Thyroid gland (tissue), 4 donors: Measurements from ENCODE around the gene PIGM.

Experiments used
- POLR2A ChIP-seq, 2 donors: fragments of 450-650 bp; IDR thresholded peaks; one replicate each; pipeline ENCODE4 v1.6.1; 2017; ENCODE audit warnings: antibody characterized with exemption in 2 of 2, mild to moderate bottlenecking in 2 of 2, moderate library complexity in 1 of 2
- TF ChIP-seq, protein P1 (sequence below), 6 experiments: fragments of 200-600 bp in 3 of 6; fragments of 450-650 bp in 3 of 6; sonication (generic) in 3 of 6; IDR thresholded peaks; one replicate each; pipeline ENCODE4 v1.5.1; 2016 to 2019; ENCODE audit warnings: antibody characterized with exemption in 6 of 6, mild to moderate bottlenecking in 2 of 6, inconsistent platforms in 1 of 6, moderate library complexity in 1 of 6

DNA sequence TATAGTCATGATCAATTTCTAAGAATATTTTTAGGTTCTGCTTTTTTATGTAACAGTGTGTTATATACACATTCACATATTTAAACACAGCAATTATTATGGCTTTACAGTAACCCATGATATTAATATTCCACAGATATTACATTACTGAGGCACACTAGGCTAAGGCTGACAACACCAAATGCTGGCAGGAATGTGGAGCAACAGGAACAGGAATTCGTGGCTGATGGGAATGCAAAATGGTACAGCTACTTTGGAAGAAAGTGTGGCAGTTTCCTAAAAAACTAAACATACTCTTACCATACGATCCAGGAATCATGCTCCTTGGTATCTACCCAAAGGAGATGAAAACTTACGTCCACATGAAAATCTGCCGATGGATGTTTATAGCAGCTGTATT, 47.7 kb upstream of the PIGM start:
- TF ChIP-seq, protein P1, sequence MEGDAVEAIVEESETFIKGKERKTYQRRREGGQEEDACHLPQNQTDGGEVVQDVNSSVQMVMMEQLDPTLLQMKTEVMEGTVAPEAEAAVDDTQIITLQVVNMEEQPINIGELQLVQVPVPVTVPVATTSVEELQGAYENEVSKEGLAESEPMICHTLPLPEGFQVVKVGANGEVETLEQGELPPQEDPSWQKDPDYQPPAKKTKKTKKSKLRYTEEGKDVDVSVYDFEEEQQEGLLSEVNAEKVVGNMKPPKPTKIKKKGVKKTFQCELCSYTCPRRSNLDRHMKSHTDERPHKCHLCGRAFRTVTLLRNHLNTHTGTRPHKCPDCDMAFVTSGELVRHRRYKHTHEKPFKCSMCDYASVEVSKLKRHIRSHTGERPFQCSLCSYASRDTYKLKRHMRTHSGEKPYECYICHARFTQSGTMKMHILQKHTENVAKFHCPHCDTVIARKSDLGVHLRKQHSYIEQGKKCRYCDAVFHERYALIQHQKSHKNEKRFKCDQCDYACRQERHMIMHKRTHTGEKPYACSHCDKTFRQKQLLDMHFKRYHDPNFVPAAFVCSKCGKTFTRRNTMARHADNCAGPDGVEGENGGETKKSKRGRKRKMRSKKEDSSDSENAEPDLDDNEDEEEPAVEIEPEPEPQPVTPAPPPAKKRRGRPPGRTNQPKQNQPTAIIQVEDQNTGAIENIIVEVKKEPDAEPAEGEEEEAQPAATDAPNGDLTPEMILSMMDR (IDR thresholded peaks at IDR 0.05), result no peak
- TF ChIP-seq POLR2A (IDR thresholded peaks at IDR 0.05), result no peak
